ENCODE data around the gene PAX6.

GRCh38 chr11:31772412-31772811 is 38.7 kb downstream of the PAX6 start:
- TF ChIP-seq, protein P1, sequence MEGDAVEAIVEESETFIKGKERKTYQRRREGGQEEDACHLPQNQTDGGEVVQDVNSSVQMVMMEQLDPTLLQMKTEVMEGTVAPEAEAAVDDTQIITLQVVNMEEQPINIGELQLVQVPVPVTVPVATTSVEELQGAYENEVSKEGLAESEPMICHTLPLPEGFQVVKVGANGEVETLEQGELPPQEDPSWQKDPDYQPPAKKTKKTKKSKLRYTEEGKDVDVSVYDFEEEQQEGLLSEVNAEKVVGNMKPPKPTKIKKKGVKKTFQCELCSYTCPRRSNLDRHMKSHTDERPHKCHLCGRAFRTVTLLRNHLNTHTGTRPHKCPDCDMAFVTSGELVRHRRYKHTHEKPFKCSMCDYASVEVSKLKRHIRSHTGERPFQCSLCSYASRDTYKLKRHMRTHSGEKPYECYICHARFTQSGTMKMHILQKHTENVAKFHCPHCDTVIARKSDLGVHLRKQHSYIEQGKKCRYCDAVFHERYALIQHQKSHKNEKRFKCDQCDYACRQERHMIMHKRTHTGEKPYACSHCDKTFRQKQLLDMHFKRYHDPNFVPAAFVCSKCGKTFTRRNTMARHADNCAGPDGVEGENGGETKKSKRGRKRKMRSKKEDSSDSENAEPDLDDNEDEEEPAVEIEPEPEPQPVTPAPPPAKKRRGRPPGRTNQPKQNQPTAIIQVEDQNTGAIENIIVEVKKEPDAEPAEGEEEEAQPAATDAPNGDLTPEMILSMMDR (conservative IDR thresholded peaks at IDR 0.05; ENCODE audit: low read depth, low read length), result no peak
- TF ChIP-seq EZH2 (IDR thresholded peaks at IDR 0.05; ENCODE audit: low read length, unreplicated experiment), result no peak
- no peak for TF ChIP-seq EZH2phosphoT487 (IDR thresholded peaks at IDR 0.05; ENCODE audit: borderline replicate concordance, low read length)
